GM19023 (cell line): ENCODE measurements around the gene STRN4.
"Not testable (repeated sequence)": the region's sequence is repeated elsewhere in the genome, so short reads cannot be mapped to it uniquely, and the experiment has no call there.

Experiments used
- ATAC-seq: cut with Tn5 transposase; IDR thresholded peaks from one replicate; pipeline ENCODE4 v1.9.1; 2021; ENCODE audit warnings: mild to moderate bottlenecking, moderate library complexity; ENCODE audit not compliant: unreplicated experiment

Gene STRN4

GRCh38 chr19:46746281-46747057 is at the start of gene STRN4:
Gene STRN4 (minus strand): TSS chr19:46746450. CDS start chr19:46746430, 20 bp downstream.
- ATAC-seq = peak; percentile 51

- ATAC-seq = no peak
These were observed 45.7 kb upstream of the STRN4 start for GRCh38 chr19:46791944-46792343.

GRCh38 chr19:46789371-46789770 is 43.1 kb upstream of the STRN4 start:
- no peak for ATAC-seq

- no peak for ATAC-seq
These were observed 42.7 kb upstream of the STRN4 start for GRCh38 chr19:46788968-46789338.

- ATAC-seq = peak; percentile 59
These were observed 42.2 kb upstream of the STRN4 start, which contains the start of gene SLC1A5 for GRCh38 chr19:46788262-46788967. Gene SLC1A5 (minus strand): TSS chr19:46788594. CDS start chr19:46787965, 629 bp downstream.

- ATAC-seq = no peak
These were observed 41.3 kb upstream of the STRN4 start for GRCh38 chr19:46787331-46788261.

- no peak for ATAC-seq
These were observed 40.7 kb upstream of the STRN4 start for GRCh38 chr19:46787040-46787330.

GRCh38 chr19:46786236-46787039 is 40.2 kb upstream of the STRN4 start:
- ATAC-seq = no peak

- ATAC-seq = no peak
These were observed 39.7 kb upstream of the STRN4 start for GRCh38 chr19:46785980-46786235.

GRCh38 chr19:46785054-46785979 is 39.1 kb upstream of the STRN4 start:
- ATAC-seq = no peak

GRCh38 chr19:46784262-46785053 is 38.2 kb upstream of the STRN4 start:
- peak; percentile 28 for ATAC-seq

GRCh38 chr19:46783670-46784069 is 37.4 kb upstream of the STRN4 start:
- no peak for ATAC-seq

- no peak for ATAC-seq
These were observed 36.2 kb upstream of the STRN4 start for GRCh38 chr19:46782355-46783019.

- ATAC-seq = not testable (repeated sequence)
These were observed 31.9 kb upstream of the STRN4 start for GRCh38 chr19:46777956-46778645.

GRCh38 chr19:46776927-46777911 is 31.0 kb upstream of the STRN4 start:
- no peak for ATAC-seq

- no peak for ATAC-seq
These were observed 29.5 kb upstream of the STRN4 start for GRCh38 chr19:46775642-46776258.
